EL (cell line): ENCODE data around the gene UCHL5.
A peak's percentile ranks its signal among the peaks of the same experiment; 100 is the strongest.
"Not testable (repeated sequence)": the region's sequence is repeated elsewhere in the genome, so short reads cannot be mapped to it uniquely, and the experiment has no call there.

Experiments
- DNase-seq: peaks from one replicate; pipeline ENCODE4 v3.0.0-alpha.2; 2016

The UCHL5 gene

DNA sequence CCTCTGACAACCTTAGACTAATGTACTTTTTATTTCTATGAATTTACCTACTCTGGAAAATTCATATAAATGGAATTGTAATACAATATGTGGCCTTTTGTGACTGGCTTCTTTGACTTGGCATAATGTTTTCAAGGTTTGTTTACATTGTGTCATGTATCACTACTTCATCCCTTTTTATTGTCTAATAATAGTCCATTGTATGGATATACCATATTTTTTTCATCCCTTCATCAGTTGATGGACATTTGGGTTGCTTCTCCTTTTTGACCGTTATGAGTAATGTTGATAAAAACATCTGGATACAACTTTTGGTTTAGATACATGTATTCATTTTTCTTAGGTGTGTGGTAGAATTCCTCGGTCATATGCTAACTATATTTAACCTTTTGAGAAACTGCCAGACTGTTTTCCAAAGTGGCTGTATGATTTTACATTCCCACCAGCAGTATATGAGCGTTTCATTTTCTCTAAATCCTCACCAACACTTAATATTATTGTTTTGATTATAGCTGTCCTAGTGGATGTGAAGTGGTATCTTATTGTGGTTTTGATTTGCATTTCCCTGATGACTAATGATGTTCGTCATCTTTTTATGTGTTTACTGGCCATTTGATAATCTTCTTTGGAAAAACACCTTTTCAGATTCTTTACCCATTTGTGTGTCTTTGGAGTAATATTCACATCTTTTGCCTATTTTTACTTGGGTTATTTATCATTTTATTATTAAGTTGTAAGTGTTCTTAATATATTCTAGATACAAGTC, 3.7 kb upstream of the UCHL5 start:
- DNase-seq = peak; percentile 40

DNA sequence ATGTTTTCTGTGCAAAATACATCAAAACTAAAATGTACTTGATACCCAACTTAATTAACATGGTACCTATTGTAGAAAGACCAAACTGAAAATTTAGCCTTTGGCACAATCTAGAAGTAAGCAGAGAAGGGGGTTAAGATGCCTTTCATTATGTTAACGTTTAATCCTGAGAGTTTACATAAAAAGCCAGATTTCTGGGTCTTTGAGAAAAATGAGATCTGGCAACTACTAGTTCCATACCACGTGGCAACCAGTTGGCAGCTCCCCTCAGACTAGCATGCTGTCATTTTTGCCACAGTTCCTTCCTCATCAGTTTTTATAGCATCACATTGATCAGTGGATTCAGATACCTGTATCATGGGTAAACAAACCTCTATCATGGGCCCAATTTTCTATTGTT, 1.8 kb upstream of the UCHL5 start:
- peak; percentile 27 for DNase-seq

DNA sequence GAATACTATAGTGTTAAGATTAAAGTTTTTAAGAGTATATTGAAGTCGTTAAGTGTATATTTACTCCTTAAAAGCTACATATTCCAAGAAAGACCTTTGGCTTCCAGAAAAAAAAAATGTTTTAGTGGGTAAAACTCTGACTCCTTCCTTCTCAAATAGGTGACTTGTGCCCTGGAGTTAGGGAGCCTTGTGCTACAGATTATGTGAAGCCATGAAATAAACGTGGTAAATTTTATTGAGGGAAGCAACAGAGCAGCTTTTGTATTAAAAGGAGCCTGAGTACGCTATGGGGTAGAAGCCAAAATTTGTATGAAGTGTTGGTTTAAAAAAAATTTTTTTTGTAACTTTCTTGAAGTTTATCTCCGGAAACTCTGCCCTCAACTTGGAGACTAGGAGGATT, 1.2 kb upstream of the UCHL5 start:
- DNase-seq = no peak

DNA sequence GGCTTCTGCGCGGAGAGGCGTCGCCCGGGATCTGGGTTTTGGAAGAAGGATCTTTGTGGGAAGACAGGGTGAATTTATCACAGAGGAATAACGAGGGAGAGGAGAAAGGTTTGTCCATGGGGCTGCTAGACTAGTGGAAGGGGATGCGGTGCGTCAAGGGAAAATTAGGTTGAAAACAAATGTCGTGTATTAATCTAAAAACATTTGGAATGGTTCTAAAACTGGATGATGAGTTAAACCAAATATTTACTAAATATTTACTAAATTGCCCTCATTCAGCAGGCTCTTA, 899 bp upstream of the UCHL5 start:
- DNase-seq = no peak

DNA sequence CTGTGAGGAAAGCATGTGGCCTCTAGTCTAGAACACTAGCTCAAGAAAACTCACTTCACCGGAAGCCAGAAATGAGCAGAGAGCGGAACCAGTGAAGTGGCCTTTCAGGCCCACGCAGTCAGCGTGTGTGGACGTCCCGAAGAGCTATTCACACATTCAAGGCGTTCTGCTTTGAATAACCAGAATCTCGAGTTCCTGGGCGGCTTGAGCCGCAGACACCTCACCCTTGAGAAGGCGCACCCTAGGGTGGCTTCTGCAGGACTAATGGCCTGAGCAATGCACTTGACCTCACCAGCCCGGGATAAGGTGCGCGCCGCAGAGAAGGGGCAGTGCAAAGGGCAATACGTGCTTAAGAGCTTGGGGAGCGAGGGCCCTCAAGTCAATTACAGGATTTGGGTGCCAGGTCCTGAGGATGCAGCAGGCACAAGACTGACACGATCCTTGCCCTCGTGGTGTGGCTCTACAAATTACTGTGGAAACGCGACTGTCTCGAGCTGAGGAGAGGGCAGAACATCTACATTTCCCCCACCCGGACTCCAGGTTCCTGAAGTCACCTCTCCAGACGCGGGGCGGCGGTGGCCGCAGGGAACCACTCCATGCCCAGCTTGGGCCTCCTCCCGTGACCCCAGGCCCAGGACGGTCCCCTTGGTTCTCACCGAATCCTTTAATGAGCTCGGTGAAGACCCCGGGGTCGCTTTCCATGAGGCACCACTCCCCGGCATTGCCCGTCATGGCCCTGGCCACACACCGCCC, 455 bp downstream of the UCHL5 start:
- DNase-seq = peak; percentile 63

DNA sequence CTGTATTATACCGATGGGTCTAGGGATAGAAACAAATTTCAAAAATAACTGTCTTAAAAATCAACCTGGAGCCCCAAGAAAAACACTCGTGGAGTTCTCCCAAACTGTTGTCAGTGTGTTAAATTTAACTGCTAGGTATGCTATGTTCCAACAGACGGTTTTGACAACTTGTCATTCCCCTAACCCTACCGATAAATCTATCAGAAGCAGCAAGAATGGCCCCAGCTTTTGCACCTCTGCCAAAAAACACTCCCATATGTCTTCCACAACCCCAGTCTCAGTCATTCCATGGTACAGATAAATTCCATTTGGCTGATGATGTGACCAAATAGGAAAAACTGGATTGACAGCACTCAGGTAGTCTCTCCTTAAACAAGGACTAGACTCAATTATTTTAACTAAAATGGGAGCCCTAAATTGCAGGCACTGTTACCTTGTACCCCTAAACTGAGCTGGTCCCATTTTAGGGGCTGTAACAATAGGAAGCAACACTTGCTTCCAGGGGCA, 4.9 kb downstream of the UCHL5 start:
- DNase-seq = no peak

DNA sequence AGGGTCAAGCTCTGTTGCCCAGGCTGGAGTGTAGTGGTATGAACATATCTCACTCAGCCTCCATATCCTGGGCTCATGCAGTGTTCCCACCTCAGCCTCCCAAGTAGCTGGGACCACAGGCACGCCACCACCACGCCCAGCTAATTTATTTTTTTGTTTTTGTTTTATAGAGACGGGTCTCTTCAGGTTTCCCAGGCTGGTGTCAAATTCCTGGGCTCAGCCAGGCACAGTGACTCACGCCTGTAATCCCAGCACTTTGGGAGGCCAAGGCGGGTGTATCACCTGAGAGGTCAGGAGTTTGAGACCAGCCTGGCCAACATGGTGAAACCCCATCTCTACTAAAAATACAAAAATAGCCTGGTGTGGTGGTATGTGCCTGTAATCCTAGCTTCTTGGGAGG, 10.2 kb downstream of the UCHL5 start:
- not testable (repeated sequence) for DNase-seq

DNA sequence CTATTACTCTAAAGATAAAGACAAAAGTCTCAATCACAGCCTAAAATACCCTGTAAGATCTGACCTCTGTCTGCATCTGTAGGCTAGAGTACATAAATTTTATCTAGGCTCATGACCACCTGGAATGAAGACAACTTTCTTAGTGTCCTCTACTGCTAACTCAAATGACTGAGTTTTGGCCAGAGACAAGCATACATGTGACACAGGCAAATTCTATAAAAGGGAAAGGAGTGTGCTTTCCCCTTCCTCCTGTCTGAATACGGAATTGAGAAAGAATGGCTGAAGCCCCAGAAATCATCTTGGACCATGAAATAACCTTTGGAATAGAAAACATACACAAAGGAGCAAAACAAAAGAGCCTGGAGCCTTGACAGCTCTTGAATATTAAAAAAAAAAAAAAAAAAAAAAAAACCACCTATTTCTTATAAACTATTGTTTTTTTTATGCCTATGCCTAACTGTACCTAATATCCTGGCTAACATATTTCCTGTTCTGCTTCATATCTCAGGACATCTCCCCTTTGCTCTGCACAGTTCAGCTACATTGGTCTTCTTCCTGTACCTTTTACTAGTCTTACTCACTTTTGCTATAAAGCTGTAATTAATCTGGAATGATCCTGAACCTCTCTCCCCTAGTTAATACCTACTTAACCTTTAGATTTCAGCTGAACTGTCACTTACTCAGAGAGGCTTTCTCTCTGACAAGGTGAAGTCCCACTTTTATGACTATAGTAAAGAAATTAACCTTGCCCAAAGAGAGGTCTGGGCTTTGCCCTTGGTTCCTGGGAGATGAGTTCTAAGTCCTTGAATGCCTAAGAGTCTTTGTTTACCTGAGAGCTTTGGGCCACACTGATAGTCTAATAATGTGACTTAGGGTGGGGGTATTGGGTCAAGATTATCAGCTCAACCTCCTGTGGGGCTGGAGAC, 16.1 kb downstream of the UCHL5 start:
- DNase-seq = no peak

DNA sequence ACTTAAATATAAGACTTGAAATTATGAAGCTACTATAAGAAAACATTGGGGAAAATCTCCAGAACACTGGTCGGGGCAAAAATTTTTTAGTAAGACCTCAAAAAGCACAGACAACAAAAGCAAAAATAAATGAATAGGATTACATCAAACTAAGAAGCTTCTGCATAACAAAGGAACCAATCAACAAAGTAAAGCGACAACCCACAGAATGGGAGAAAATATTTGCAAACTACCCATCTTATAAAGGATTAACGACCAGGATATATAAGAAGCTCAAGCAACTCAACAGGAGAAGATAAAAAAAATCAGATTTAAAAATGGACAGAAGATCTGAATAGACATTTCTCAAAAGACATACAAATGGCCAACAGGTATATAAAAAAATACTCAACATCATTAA, 19.1 kb downstream of the UCHL5 start:
- no peak for DNase-seq

DNA sequence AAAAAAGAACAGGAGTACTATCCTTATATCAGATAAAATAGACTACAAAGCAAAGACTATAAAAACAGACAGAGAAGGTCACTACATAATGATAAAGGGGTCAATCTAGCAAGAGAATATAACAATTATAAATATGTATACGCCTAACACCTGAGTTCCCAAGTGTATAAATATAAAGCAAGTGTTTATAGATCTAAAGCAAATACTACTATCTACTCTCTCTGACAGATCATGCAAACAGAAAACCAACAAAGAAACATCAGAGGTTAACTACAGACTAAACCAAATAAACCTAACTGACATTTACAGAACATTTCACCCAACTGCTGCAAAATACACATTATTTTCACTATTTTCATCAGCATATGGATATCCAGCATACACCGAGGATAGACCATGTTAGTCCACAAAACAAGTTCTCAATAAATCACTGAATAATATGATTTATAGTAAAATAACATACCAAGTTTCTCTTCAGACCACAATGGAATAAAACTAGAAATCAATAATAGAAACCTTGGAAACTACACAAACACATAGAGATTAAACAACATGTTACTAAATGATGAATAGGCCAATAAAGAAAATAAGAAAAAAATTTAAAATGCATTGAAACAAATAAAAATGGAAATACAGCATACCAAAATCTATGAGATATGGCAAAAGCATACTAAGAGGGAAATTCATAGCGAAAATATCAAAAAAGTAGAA, 22.7 kb downstream of the UCHL5 start:
- DNase-seq = no peak

DNA sequence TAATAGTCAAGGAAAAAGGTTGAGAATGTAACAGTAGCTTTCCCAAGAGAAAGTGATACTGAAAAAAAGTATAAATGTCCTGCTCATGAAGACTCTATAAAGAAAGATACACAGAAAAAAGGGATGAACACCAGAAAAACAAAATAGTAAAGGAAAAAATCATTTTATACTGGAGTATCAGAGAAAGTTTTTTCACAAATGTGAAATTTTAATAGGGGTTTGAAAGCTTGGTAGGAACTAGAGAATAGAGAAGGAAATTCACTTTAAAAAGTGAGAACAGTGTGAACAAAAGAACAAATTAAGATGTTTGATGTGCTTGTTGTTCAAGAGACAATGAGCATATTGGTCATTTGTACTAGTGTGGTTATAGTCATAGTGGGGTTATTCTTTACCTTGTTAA, 25.6 kb downstream of the UCHL5 start:
- DNase-seq = no peak

DNA sequence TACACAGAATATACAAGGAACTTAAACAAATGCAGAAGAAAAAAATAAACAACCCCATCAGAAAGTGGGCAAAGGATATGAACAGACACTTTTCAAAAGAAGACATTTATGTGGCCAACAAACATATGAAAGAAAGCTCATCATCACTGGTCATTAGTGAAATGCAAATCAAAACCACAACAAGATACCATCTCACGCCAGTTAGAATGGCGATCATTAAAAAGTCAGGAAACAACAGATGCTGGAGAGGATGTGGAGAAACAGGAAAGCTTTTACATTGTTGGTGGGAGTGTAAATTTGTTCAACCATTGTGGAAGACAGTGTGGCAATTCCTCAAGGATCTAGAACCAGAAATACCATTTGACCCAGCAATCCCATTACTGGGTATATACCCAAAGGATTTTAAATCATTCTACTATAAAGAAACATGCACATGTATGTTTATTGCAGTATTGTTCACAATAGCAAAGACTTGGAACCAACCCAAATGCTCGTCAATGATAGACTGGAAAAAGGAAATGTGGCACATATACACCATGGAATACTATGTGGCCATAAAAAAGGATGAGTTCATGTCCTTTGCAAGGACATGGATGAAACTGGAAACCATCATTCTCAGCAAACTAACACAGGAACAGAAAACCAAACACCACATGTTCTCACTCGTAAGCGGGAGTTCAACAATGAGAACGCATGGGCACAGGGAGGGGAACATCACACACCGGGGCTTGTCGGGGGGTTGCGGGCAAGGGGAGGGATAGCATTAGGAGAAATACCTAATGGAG, 26.3 kb downstream of the UCHL5 start:
- DNase-seq = not testable (repeated sequence)

DNA sequence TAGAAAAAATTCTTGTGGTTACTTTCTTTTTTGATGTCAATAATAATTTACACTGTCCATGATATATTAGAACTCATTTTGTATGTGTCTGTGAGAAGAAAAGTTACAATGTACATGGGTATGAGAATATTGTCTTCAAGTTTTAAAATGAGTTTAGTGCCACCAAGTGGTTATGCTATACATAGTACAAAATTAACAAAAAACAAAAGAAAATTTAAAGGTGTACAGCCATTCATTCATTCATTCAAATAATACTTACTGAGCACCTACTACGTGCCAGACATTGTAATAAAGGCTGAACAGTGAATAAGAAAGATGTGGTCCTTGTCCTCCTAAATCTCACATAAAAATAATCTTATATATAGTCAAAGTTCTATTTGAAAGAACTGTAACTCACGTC, 27.7 kb downstream of the UCHL5 start:
- no peak for DNase-seq

DNA sequence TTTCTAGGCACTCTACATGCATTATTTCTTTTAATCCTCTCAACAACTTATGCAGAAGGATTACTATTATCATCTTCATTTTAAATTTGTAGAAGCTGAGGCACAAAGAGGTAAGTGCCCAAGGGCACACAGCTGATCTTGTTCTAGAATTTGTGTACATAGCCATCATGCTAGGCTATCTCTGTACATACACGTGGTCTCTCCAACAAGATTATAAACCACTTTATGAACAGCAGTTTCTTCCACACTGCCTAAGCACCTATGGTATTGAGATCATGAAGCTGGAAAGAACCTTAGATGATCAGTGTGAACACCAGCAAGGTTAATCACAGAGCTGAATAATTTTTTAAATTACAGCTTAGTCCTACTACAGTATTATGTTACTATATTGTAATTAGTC, 28.9 kb downstream of the UCHL5 start:
- no peak for DNase-seq

DNA sequence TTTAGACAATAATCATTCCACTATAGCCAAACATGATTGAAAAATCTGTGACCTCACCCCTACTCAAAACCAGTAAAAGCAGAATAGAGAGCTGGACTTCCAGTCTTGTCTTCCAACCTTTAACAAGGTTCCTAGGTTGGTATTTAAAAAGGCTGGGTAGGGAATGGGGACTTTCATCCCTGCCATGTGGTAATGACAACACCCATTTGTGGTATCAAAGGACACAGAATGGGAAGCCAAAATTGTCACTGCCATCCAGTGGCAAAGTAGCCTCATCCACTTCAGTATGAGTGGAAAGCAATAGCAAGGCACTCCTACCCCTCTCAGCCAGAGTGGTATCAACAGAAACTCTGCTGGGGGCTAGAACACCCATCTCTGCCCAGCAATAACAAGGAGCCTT, 33.9 kb downstream of the UCHL5 start:
- DNase-seq = no peak

DNA sequence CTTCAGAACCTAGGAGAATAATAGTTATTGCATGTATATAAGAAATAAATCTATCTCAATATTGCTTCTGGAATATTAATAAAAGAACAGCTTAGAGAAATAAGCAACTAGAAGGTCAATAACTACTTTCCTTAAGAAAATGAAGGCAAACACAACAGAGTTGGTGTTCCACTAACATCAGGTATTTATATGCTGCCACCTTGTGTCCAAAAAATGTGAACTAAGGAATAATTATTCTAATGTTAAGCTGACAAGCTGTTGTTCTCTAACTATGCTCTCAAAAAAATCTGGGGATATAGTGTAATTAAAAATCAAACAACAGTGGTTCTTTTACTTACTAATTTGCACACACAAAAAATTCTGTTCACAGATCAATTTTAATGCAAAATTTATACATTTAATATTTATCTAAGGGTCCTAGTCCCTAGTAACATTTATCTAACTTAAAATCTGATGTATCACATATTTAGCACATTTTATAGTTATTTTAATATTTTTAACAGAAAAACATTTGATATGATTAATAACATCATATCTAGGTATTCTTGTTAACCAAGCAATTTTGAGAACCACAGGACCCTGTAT, 39.6 kb downstream of the UCHL5 start:
- peak; percentile 48 for DNase-seq

DNA sequence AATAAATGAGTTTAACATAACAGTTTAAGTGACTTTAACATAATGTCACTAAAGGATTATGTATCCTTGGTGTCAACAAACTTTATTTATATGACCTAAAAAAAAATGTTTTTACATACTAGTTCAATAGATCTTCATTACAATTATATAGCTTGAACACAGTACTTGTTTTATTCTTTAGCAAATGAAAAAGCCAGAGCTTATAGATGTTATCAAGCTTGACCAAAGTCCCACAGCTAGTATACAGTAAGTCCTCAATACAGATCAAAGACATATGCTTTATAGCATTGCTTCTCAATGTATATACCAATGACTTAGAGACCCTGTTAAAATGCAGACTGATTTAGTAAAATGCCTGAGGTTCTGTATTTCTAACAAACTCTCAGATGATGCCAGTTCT, 42.4 kb downstream of the UCHL5 start:
- DNase-seq = no peak

DNA sequence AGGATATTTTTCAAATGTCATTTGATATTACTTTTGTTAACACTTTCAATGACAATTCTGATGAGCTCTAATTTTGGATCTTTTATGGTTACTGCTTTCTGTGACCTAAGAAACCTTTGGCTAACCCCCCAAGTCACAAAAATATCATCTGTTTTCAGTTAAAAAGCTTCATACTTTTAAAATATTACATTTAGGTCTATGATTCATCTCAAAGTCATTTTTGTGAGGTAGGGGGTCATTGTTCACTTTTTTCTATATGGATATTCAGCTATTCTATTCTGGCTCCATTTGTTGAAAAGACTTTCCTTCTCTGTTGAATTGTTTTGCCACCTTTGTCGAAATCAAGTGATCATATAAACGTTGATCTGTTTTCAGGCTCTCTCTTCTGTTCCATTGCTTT, 44.8 kb downstream of the UCHL5 start:
- peak; percentile 28 for DNase-seq

DNA sequence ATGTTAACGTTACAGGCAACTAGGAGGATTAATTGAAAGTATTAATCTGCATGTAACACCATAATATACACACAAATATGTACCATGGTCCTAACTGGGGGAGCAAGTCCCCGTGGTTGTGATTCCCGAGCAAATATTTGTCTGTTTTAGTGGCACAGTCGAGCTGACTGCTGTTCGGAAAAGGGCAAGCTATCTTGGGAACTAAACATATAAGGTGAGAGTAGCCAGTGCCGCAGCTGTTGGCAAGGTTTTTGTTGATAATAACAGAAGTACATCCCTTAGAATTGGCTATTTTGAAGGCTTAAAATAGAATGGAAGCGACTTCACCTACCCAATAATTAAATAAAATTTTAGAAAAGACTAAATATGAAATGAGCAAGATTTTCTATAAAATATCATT, 45.5 kb downstream of the UCHL5 start:
- no peak for DNase-seq

DNA sequence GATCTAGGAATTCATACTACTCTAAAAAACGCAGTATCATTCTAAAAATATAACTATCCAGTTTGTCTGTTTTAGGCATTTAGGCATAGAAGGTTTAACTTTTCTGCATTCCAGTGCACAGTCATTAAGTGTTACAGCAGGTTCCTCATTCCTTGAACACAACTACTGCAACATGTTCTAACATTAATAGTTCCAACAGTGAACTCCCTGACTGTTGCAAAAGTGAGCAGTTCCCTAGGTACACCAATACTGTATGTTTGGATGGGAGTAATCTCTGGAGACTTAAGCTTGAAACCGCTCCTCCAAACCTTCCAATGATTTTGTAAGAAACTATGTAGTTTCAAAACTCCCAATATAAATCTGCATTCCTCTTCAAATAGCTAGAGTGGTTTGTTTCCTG, 46.2 kb downstream of the UCHL5 start:
- peak; percentile 2 for DNase-seq

DNA sequence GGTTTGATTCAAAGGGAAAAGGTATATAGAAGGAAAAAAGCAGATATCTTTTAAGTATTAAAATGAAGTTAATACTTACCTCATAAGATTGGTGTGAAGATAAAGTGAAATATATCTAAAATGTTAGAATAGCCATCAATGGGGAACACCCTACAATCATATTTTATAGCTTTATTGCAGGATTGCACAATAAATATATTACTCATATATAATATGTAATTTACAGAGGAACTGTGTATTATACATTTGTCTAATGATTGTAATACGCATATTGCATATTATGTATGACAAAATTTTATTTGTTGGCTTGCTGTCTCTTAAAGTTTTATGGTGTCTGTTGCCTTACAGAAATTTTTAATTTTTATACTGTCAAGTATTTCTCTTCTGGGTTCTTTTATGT, 47.8 kb downstream of the UCHL5 start:
- no peak for DNase-seq

DNA sequence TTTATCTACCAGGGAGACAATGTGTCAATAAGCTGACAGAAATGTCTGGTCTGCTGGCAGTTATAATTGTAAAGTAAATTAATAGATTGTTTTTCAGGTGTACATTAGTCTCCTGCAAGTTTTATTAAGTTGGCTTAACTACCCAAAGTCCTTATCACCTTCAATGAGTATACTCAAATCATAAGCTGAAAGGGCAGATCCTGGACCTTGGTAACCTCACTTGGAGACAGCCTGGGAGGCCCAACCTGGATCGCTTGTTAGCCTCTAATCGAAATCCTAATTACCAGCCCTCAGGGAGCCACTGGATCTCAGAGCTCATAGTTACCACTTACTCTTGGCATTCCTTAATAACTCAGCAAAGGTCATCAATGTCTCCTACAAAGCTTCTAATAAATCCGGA, 49.7 kb downstream of the UCHL5 start:
- no peak for DNase-seq
